AG20443 (cell line): ENCODE results near the gene GADL1.

Experiments
- DNase-seq: peaks from one replicate; pipeline ENCODE4 v3.0.0; 2012; ENCODE audit warnings: low spot score, mixed read lengths

GADL1 gene

DNA sequence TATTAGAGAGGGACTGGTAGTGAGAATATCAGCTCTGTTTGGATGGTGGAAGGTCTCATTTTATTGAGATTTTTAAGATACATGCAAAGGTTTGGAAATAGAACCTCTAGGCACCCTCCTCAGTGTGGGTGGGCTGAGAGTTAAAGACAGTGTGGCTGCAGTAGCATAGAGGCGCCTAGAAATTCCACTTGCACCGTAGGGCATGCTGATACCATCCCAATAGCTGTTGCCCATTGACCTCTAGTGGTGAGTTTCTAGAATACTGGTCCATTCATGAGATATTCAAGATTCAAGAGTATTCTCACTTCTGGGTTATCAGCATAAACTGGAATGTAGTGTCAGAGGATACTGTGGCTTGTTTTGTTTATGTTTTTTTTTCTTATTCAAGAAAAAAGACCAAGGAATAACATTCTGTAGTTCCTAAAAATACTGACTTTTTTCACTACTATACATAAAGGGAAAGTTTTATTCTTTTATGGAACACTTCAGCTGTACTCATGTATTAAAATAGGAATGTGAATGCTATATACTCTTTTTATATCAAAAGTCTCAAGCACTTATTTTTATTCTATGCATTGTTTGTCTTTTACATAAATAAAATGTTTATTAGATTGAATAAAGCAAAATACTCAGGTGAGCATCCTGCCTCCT is 200.9 kb downstream of the GADL1 start:
- peak; percentile 73 for DNase-seq

DNA sequence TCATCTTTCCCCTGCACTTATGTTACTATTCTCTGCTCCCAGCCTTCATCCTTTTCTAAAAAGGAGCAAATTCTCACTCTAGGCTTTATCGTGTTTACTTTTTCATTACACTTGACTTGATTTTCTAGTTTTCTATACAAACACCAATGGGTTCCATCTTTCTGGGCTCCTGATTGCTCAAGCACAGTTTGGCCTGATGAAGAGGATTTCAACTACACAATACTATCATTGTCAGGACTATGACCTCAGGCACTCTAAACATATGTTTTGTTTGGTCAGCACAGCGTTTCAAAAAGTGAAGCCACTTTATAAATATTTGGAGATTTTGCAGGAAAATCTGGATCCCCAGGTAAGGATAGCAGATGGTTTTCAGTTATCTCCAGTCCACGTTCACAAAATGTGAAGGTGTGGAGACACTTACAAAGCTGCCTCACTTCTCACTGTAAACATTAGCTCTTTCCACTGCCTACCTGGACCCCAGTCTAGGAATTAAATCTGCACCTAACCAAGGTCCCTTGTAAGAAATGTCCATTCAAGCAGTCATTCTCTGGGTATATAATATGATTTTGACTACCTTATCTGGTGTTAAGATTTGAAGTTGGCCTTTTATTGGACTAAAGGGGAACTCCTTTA is 201.8 kb downstream of the GADL1 start:
- no peak for DNase-seq

DNA sequence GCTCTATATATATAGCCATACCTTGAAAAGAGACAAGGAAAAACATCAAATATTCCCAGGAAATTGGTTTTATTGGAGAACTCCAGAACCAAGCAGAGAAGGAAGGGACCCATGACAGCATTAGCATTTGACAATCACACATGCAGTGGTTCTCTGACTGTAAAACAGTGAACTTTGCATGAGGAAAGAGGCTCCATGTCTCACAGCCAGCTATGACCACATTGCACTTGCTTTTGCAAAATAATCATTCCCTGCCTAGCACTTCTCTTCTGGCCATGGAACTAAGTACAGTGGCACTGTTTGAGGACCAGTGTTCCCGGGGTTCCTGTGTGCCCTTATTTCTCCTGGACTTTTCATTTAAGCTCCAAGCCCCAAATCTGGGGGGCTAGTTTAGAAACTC is 202.5 kb downstream of the GADL1 start:
- no peak for DNase-seq

DNA sequence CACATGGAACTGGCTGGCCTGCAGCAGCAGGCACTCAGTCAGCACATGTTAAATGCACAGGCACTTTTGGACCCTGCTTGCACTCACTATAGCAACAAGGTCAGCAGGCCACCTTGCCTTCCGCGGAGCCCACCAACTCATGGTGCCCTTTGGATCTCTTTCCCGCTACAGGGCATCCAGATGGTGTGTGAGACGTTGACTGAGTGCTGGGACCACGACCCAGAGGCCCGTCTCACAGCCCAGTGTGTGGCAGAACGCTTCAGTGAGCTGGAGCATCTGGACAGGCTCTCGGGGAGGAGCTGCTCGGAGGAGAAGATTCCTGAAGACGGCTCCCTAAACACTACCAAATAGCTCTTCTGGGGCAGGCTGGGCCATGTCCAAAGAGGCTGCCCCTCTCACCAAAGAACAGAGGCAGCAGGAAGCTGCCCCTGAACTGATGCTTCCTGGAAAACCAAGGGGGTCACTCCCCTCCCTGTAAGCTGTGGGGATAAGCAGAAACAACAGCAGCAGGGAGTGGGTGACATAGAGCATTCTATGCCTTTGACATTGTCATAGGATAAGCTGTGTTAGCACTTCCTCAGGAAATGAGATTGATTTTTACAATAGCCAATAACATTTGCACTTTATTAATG is 203.1 kb downstream of the GADL1 start:
- DNase-seq, result no peak

DNA sequence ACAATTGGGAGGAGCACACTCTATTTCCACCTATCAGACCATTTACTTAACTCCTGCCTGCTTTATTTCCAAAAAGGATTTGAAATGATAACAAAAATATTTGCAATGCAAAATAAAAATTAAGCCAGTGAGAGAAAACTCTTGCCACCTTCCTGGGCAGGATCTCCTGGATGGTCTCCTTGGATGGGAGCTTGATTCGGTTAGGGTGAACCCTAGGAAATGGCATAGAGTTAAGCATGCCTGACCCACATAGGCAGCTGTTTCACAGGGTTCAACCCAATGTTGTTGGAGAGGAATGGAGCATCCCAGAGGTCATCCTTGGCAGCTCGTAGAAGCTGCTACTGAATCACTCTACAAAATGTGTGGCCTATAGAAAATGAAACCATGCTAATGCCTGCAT is 204.3 kb downstream of the GADL1 start:
- DNase-seq, result no peak

DNA sequence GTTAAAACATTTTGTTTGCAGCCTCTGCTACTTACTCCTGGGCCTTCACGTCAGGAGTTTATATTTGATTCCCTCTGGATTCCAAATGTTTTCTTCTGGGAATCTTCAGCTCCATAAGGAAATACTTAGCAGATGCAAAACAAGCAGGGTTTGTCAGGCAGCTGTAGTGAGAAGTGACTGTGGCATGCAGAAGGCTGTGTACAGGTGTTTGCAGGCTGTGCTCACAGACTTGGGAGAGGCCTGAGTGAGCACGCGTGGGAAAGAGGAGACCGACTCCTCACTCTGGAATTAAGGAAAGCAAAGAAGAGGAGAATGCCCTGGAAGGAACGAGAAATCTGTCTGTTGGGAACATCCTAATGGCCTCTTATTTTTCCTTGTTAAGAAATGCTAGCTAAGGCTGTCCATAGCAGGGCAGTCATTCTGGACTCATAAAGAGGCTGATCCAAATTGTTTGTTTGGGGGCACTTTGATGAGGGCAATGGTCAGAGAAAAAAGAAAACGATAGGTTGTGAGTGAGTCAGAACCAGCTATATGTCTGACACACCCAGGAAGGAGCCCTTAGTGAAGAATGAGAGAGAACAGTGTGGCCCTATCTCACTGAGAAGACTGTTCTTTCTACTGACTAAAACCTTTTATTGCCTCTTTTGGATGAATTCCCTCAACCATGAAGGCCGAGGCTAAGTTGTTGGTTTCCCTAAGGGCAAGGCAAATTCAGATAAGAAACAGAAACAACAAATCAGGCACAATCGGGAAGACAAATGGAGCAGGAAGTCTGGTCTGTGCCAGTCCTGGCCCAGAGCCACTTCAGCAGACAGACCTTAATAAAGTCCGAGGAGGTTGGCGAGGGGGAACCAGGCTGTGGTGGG is 205.5 kb downstream of the GADL1 start:
- DNase-seq, result peak; percentile 17

DNA sequence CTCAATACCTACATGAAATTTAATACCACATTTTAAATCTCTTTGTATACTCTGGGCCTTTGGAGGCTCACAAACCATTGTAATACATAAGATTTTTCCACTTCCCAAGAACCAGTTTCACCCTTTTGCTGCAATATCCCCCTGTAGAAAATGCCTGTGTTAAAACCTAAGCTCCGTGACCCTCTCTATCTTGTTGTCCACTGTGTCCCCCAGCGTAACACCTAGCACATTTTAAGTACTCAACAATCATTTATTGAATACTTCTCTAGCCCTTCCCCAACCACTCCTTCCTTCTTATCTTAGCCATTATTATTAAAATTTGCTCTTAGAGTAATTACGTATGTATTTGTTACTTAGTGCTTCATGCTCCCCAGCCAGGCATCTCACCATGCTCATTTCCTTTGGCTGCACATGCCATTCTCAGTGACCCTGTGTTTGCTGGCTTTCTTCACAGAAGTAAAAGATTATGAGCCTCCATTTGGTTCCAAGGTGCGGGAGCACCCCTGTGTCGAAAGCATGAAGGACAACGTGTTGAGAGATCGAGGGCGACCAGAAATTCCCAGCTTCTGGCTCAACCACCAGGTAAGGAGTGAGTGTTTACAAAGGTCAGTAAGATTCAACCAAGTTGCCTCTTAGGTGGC is 206.4 kb downstream of the GADL1 start:
- DNase-seq, result no peak

DNA sequence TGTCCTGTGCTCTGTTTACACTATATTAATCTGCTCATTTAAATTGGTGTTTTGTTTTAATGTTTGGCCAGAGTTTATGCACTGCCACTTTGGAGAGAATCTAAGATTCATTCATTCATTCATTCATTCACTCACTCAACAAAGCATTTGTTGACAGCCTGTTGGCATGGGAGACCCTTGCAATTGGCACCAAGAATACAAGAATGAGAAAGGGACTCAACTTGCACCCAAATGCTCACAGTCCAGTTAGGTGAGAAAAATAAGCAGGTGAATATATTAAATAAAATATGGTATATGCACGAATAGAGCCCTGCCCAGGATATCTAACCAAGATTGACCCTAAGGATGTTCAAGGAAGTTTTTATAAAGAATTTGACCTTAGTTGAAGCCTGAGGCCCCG is 207.7 kb downstream of the GADL1 start:
- no peak for DNase-seq

DNA sequence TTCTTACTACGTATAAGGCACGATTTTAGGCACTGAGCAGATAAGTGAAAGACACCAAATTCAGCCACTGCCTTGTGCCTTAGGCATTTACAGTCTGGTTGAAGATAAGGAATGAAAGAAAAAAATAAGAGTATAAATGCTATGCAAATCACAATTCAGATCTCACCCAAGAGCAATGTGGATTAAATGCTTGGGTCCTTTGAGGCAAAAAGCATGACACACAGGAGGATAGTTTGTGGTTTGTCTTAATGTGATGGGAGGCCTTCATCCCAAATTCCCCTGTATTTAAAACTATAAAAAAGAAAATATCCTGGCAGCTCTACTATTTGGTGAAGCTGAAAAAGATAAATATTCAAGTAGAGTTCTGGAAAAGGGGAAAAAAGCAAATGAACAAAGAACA is 208.3 kb downstream of the GADL1 start:
- DNase-seq, result no peak

DNA sequence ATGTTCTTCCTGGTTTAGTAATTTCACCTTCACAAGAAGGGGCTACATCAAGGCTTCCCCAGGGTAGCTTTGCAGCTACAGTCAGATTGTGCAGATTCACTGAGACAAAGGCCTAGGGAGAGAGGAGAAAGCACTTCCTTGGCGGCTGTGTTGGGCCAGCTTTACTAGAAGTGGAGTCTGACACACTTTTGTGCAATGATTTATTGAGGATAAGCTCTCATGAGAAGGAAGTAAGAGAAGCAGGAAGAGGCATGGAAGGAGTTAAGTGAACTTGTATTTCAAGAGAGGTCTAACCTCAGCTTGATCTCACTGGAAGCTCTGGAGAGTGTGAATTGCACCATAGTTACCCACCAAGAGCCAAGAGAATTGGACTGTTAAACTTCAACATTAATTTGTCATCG is 209.2 kb downstream of the GADL1 start:
- DNase-seq, result no peak

DNA sequence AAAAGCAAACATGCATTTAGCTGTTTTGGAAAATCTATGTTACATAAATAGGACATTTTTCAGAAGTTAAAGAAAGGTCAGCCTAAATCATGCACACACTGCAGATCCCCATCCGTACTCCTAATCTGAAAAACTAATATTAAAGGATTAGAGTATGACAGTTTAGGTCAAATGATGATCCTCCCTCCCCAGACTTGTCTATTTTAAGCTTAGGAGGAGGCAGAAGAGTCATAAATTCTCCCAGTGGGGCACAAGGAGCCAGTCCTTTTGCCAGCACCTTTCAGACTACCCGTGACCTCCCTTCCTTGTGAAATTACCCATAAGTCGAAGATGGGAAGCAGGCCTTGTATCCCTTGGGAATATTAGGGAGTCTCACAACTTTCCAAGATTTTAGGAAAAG is 210.1 kb downstream of the GADL1 start:
- no peak for DNase-seq

DNA sequence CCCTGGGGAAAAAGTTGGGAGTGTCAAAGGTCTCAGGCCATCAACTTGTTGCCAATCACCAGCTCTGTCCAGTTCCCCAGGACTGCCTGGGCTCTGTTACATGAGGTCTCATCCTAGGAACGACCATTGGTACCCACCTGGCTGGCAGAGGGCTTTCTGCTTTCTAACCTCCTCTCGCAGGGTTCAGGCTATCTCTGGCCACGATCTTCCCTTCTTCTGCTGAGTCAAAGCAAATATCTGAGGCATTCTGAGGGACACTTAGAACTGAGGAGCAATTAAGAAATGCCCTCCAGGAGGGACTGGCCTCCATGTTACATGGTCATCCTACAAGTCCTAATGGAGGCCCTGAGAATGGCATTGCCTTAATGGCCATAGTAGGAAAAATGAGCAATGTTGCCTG is 210.7 kb downstream of the GADL1 start:
- DNase-seq, result no peak

DNA sequence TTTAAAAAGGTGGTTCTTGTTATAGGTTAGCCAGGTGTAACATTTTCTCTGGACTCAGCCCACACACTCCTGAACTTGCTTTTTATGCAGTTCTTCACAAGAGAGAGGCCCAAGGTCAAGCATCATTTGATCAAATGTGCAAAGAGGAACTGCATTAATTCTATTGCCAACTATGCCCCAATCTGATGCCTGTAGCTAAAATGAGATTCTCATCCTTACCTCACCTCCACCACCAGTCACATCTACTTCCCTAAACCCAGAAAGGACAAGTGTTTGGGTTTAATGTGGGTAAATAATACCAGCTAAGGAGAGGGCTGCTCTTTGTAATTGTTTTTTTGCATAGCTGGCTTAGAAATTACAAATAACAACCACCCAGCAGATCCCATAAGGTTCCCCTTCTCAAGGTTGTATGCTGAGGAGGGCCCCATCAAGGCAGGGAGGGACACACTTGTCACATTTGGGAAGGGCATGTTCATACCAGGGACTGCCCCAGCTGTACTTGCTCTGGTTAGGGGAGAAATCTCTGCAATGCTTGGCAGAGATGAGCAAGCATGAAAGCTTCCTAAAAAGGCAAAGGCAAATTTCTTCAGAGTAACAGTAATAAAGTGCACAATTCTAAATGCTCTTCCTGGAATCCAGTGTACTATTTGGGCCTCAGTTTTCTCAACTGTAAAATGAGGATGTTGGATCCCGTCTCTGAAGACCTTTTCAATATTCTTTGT is 211.9 kb downstream of the GADL1 start:
- DNase-seq, result peak; percentile 25

DNA sequence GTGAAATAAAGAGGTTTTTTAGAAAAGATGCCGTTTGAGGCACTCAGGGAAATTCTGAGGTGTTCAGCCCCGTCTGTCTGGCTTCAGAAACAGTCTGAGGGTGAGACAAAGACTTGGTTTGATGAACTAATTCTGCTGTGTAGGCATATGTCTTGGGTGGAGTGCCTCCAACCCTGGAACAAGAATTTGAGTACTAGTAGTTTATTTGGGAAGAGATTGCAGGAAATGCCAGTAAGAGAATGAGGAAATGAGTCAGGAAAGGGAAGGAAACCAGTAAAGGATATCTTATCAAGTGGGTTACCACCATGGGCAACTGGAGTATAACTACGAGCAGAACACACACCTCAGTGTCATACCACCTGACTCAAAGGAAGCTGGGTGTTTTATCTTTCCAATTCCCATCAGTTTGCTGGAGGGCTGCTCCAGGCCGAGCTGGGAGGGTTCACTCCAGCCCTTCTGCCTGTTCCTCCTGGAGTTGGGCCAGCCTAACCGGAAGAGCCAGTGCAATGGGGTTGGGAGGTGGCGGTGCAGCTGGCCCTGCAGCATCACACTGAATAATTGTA is 212.7 kb downstream of the GADL1 start:
- DNase-seq, result peak; percentile 19

DNA sequence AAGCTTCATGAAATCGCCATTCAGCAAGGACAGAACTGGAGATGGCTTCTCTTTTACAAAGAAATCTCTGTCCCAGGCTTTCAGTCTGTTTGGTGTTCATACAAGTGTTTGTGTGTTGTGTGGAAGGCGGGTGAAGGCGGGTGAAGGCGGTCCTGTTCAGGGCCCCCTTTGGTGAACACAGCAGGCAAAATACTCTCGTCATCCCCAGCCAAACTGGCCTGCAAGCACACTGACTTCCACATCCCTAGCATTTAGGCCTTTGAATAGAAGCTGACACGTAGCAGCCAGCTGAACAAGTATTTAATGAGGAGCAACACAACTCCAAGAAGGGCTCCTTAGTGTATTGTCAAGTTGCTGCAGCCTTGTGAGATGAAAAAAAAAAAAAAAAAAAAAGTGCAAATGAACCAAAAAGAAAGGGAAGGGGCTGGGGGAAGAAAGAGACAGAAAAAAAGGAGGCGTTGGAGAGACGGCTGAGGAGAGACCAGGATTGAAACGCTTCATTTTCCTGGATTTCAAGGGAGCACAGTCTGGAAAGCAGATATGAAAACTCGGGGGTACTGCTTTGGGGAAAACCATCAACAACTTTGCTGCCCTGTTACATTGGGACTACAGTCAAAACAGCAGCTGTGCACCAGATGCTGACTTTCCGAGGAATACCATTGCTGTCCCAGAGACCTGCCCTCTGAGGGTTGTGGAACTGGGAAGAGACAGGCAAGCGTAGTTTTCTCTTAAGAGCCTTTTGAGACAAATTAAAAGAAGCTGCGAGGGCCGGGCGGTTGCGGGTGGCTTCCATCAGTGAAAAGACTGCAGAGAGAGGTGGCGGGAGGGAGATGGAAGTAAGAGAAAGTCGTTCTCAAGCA is 213.4 kb downstream of the GADL1 start:
- DNase-seq, result peak; percentile 83

DNA sequence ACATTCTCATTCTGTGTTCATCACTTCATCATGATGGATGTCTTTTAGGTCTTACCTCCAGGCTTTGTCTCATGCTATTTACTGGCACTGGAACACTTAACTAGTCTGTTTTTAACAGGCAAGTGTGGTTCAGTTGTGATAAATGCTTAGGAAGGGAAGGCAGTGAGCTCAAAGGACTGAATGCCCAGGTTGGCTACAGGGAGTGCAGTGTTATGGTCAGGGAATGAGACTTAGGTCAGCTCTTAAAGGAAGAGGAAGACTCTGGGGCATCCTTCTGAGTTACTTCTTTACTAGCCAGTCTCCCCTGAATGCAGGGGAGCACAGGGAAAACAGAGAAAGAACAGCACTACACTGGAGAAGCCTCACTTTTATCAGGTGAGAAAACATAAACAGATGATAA is 215.4 kb downstream of the GADL1 start:
- no peak for DNase-seq

DNA sequence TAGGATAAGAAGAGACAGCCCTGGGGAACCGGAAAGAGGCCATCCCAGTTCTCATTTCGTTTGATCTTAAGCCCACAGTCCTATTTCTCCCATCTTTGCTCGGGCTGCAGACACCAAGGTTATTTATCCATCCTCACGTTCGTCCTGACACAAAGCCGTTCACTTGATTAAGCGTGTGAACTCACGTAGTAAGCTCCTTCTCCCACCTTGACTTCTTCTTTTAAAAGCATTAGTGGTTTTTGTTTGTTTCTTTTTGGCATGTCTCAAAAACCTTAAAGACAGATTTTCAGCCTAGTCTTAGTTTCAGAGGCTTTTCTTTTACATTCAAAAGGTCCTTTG is 217.1 kb downstream of the GADL1 start:
- DNase-seq, result no peak

DNA sequence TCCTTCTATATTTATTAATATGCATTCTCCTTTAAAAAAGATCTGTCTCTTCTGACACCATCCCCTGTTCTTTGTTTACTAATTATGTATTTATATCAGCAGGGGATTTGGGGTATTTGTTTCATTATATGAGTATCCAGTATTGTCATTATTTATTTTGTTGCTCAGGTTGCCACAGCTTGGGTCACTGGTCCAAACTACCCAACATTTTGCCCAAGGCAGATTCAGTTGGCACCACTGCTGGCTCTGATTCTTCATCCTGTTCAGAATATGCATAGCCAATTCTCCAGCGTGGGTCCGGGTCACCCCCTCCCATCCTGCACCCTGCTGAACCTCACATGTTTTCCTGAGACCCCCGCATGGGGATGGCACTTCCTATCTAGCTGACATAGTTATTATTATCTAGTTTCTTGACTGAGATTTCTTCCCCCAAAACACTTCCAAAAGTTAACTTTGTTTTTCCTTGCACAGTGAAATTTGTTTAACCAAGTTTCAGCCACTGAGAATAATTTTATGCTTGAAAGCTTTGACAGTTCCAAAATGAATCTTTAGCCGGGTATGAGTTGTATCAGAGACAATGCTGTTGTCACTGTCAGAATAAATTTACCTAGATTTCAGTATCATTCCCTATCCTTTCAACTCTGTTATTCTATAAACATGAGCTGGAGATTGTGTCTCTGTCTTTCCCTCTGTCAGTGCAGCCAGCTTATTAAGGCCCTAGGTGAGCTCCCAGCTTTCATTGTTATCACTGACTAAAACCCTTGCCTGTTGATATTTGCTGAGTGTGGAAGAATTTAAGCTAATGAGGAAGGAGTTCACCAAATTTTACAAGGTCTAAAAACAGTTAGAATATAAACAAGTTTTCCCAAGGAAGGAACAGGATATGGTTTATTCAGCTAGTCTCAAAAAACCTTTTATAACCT is 217.8 kb downstream of the GADL1 start:
- DNase-seq, result no peak
